Esophagus squamous epithelium (tissue), 4 donors: Measurements from ENCODE around the gene TCF23.
"Not testable (repeated sequence)": the region's sequence is repeated elsewhere in the genome, so short reads cannot be mapped to it uniquely, and the experiment has no call there.

Experiments used
- CTCF ChIP-seq, 6 experiments: fragments of 450-650 bp in 4 of 6; fragments of 200-600 bp in 2 of 6; sonication (generic) in 2 of 6; IDR thresholded peaks; one replicate each; pipeline ENCODE4 v1.5.1; 2016 to 2019; ENCODE audit warnings: antibody characterized with exemption in 6 of 6, mild to moderate bottlenecking in 4 of 6, moderate library complexity in 4 of 6
- POLR2A ChIP-seq, 4 donors: fragments of 450-650 bp; IDR thresholded peaks; one replicate each; pipeline ENCODE4 v1.6.1; 2017; ENCODE audit warnings: antibody characterized with exemption in 4 of 4, mild to moderate bottlenecking in 4 of 4, moderate library complexity in 3 of 4

GRCh38 chr2:27198068-27198467 lies 49.3 kb downstream of the TCF23 start:
- TF ChIP-seq POLR2A, CTCF (IDR thresholded peaks at IDR 0.05): not testable (repeated sequence)
